ENCODE results near the gene FAM72D. TPM values are rescaled to one million over a fixed set of nuclear protein-coding genes. Genes with fewer than 3 reads are reported as not detected.
"Not testable (repeated sequence)": the region's sequence is repeated elsewhere in the genome, so short reads cannot be mapped to it uniquely, and the experiment has no call there.

FAM72D gene
- total and polyA plus RNA-seq, 3 experiments from 2014 or later = 9.4 to 9.6 TPM; not detected in 1

GRCh38 chr1:145127144-145127543 is 31.4 kb downstream of the FAM72D start:
- H3K4me1 Mint-ChIP-seq; H3K27ac ChIP-seq (ENCODE audit: low read depth, low read length); H3K27me3 Mint-ChIP-seq; CTCF ChIA-PET; H3K4me3 ChIP-seq (ENCODE audit: low read length); H3K4me3 Mint-ChIP-seq; DNase-seq; H3K9me3 Mint-ChIP-seq; H3K27ac Mint-ChIP-seq; H3K27me3 ChIP-seq (ENCODE audit: insufficient read depth, low read length, poor library complexity, severe bottlenecking); H3K9me3 ChIP-seq (ENCODE audit: low read length); H3K36me3 Mint-ChIP-seq; H3K36me3 ChIP-seq (ENCODE audit: insufficient read depth, low read length); H3K4me1 ChIP-seq (ENCODE audit: insufficient read depth, low read length); POLR2A ChIA-PET: not testable (repeated sequence)

GRCh38 chr1:145128697-145129469 is 33.1 kb downstream of the FAM72D start:
- H3K27me3 Mint-ChIP-seq; H3K4me1 Mint-ChIP-seq; H3K36me3 ChIP-seq (ENCODE audit: insufficient read depth, low read length); H3K4me3 Mint-ChIP-seq; POLR2A ChIA-PET; DNase-seq; CTCF ChIA-PET; H3K9me3 ChIP-seq (ENCODE audit: low read length); H3K27ac Mint-ChIP-seq; H3K4me3 ChIP-seq (ENCODE audit: low read length); H3K4me1 ChIP-seq (ENCODE audit: insufficient read depth, low read length); H3K36me3 Mint-ChIP-seq; H3K27ac ChIP-seq (ENCODE audit: low read depth, low read length); H3K9me3 Mint-ChIP-seq; H3K27me3 ChIP-seq (ENCODE audit: insufficient read depth, low read length, poor library complexity, severe bottlenecking): not testable (repeated sequence)

- POLR2A ChIA-PET, CTCF ChIA-PET, H3K27ac Mint-ChIP-seq: not testable (repeated sequence)
These were observed 38.7 kb downstream of the FAM72D start for GRCh38 chr1:145134476-145134875.

GRCh38 chr1:145140549-145140948 is 44.8 kb downstream of the FAM72D start:
- H3K27ac ChIP-seq (ENCODE audit: low read depth, low read length); H3K27ac Mint-ChIP-seq; H3K36me3 Mint-ChIP-seq; H3K9me3 ChIP-seq (ENCODE audit: low read length); POLR2A ChIA-PET; H3K9me3 Mint-ChIP-seq; H3K4me1 Mint-ChIP-seq; H3K4me3 ChIP-seq (ENCODE audit: low read length); H3K4me1 ChIP-seq (ENCODE audit: insufficient read depth, low read length); DNase-seq; CTCF ChIA-PET; H3K4me3 Mint-ChIP-seq; H3K36me3 ChIP-seq (ENCODE audit: insufficient read depth, low read length); H3K27me3 ChIP-seq (ENCODE audit: insufficient read depth, low read length, poor library complexity, severe bottlenecking); H3K27me3 Mint-ChIP-seq: not testable (repeated sequence)

More at GRCh38 chr1:145134476-145134875, 38.7 kb downstream of the FAM72D start:
- H3K27me3 ChIP-seq (ENCODE audit: insufficient read depth, low read length, poor library complexity, severe bottlenecking); H3K4me1 Mint-ChIP-seq; H3K4me3 ChIP-seq (ENCODE audit: low read length); H3K27ac ChIP-seq (ENCODE audit: low read depth, low read length); H3K9me3 ChIP-seq (ENCODE audit: low read length); H3K27me3 Mint-ChIP-seq; H3K36me3 ChIP-seq (ENCODE audit: insufficient read depth, low read length); H3K4me1 ChIP-seq (ENCODE audit: insufficient read depth, low read length); H3K4me3 Mint-ChIP-seq; H3K9me3 Mint-ChIP-seq; H3K36me3 Mint-ChIP-seq; DNase-seq: not testable (repeated sequence)

GRCh38 chr1:145144264-145144913 is 48.6 kb downstream of the FAM72D start:
- H3K36me3 Mint-ChIP-seq; H3K27ac Mint-ChIP-seq; H3K9me3 ChIP-seq (ENCODE audit: low read length); H3K4me1 Mint-ChIP-seq; H3K9me3 Mint-ChIP-seq; H3K4me3 Mint-ChIP-seq; H3K4me1 ChIP-seq (ENCODE audit: insufficient read depth, low read length); CTCF ChIA-PET; POLR2A ChIA-PET; H3K27ac ChIP-seq (ENCODE audit: low read depth, low read length); H3K36me3 ChIP-seq (ENCODE audit: insufficient read depth, low read length); H3K27me3 ChIP-seq (ENCODE audit: insufficient read depth, low read length, poor library complexity, severe bottlenecking); DNase-seq; H3K27me3 Mint-ChIP-seq; H3K4me3 ChIP-seq (ENCODE audit: low read length): not testable (repeated sequence)

- CTCF ChIA-PET; H3K27ac ChIP-seq (ENCODE audit: low read depth, low read length); H3K9me3 Mint-ChIP-seq; DNase-seq; H3K36me3 Mint-ChIP-seq; H3K27me3 ChIP-seq (ENCODE audit: insufficient read depth, low read length, poor library complexity, severe bottlenecking); H3K4me3 Mint-ChIP-seq; H3K4me1 ChIP-seq (ENCODE audit: insufficient read depth, low read length); H3K4me1 Mint-ChIP-seq; H3K9me3 ChIP-seq (ENCODE audit: low read length); H3K4me3 ChIP-seq (ENCODE audit: low read length); H3K27ac Mint-ChIP-seq; H3K36me3 ChIP-seq (ENCODE audit: insufficient read depth, low read length); H3K27me3 Mint-ChIP-seq; POLR2A ChIA-PET: not testable (repeated sequence)
These were observed 50.5 kb downstream of the FAM72D start for GRCh38 chr1:145146308-145146707.

- H3K27me3 Mint-ChIP-seq; H3K27ac ChIP-seq (ENCODE audit: low read depth, low read length); POLR2A ChIA-PET: not testable (repeated sequence)
These were observed 51.4 kb downstream of the FAM72D start for GRCh38 chr1:145147172-145147571.

GRCh38 chr1:145155421-145155820 is 59.6 kb downstream of the FAM72D start:
- H3K27ac ChIP-seq (ENCODE audit: low read depth, low read length); POLR2A ChIA-PET; H3K4me1 Mint-ChIP-seq; H3K9me3 ChIP-seq (ENCODE audit: low read length); H3K27me3 ChIP-seq (ENCODE audit: insufficient read depth, low read length, poor library complexity, severe bottlenecking); H3K36me3 ChIP-seq (ENCODE audit: insufficient read depth, low read length); H3K27ac Mint-ChIP-seq; H3K4me1 ChIP-seq (ENCODE audit: insufficient read depth, low read length); H3K36me3 Mint-ChIP-seq; DNase-seq; CTCF ChIA-PET; H3K4me3 Mint-ChIP-seq; H3K27me3 Mint-ChIP-seq; H3K4me3 ChIP-seq (ENCODE audit: low read length); H3K9me3 Mint-ChIP-seq: not testable (repeated sequence)

More at GRCh38 chr1:145147172-145147571, 51.4 kb downstream of the FAM72D start:
- H3K9me3 ChIP-seq (ENCODE audit: low read length); CTCF ChIA-PET; H3K27me3 ChIP-seq (ENCODE audit: insufficient read depth, low read length, poor library complexity, severe bottlenecking); H3K36me3 Mint-ChIP-seq; H3K36me3 ChIP-seq (ENCODE audit: insufficient read depth, low read length); H3K4me3 ChIP-seq (ENCODE audit: low read length); H3K9me3 Mint-ChIP-seq; H3K4me1 ChIP-seq (ENCODE audit: insufficient read depth, low read length); H3K27ac Mint-ChIP-seq; H3K4me1 Mint-ChIP-seq; H3K4me3 Mint-ChIP-seq; DNase-seq: not testable (repeated sequence)
